ENCODE measurements around the gene TRAF4. TPM values are rescaled to one million over a fixed set of nuclear protein-coding genes. Genes with fewer than 3 reads are reported as not detected.
"Not testable (repeated sequence)": the region's sequence is repeated elsewhere in the genome, so short reads cannot be mapped to it uniquely, and the experiment has no call there.

The TRAF4 gene
- total RNA-seq, 1 experiment from 2014 or later: 104 TPM

DNA sequence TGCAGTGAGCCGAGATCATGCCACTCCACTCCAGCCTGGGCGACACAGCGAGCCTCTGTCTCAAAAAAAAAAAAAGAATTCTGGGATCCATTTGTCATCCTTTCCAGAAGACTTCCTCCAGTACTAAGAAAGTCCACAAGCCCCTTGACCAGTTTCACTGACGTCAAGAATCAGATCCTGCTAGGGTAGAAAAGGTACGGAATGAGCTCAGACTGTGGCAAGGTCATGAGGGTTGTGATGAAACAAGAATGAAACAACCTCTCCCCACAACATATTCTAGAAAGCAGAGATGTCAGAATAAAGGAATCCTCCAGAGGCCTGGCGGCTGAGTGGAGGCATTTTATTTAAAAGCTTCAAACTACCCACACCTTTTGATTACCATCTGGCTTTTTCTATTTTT, 29.9 kb downstream of the TRAF4 start:
- no peaks in the 10 kb centered on the region for H3K9me2 ChIP-seq (replicated peaks; ENCODE audit: low read length)
- no peak overlapping the region for H3K4me3 ChIP-seq (ENCODE audit: low read length)
- H3K79me2 ChIP-seq (ENCODE audit: low read length): no peaks in the 10 kb centered on the region
- TF ChIP-seq EZH2phosphoT487 (IDR thresholded peaks at IDR 0.05; ENCODE audit: borderline replicate concordance, low read length): no peak
- TF ChIP-seq EZH2 (IDR thresholded peaks at IDR 0.05; ENCODE audit: low read length, unreplicated experiment): no peak
- TF ChIP-seq, protein P1, sequence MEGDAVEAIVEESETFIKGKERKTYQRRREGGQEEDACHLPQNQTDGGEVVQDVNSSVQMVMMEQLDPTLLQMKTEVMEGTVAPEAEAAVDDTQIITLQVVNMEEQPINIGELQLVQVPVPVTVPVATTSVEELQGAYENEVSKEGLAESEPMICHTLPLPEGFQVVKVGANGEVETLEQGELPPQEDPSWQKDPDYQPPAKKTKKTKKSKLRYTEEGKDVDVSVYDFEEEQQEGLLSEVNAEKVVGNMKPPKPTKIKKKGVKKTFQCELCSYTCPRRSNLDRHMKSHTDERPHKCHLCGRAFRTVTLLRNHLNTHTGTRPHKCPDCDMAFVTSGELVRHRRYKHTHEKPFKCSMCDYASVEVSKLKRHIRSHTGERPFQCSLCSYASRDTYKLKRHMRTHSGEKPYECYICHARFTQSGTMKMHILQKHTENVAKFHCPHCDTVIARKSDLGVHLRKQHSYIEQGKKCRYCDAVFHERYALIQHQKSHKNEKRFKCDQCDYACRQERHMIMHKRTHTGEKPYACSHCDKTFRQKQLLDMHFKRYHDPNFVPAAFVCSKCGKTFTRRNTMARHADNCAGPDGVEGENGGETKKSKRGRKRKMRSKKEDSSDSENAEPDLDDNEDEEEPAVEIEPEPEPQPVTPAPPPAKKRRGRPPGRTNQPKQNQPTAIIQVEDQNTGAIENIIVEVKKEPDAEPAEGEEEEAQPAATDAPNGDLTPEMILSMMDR (conservative IDR thresholded peaks at IDR 0.05; ENCODE audit: low read depth, low read length): no peak
- ATAC-seq: no peak
- intact Hi-C loops (cut with micrococcal nuclease): no loop called here
- no peaks in the 10 kb centered on the region for H3F3A ChIP-seq (ENCODE audit: low read length, unreplicated experiment)
- no peaks in the 10 kb centered on the region for H3K4me1 ChIP-seq (ENCODE audit: insufficient read depth, low read length)
- no peak overlapping the region for H2AFZ ChIP-seq (ENCODE audit: low read length)
- POLR2A ChIA-PET (ENCODE audit: unreplicated experiment): no interaction called here
- H3K36me3 ChIP-seq (ENCODE audit: low read depth, low read length): no peaks in the 10 kb centered on the region
- no peak for DNase-seq
- H3K27ac ChIP-seq (ENCODE audit: low read length): no peak overlapping the region
- no TSS peak for BruUV-seq (replicated peaks)
- no peaks in the 10 kb centered on the region for H4K20me1 ChIP-seq (ENCODE audit: low read length)
- CTCF ChIA-PET: no interaction called here
- H3K9me3 ChIP-seq (ENCODE audit: low read length): no peaks in the 10 kb centered on the region
- H3K27me3 ChIP-seq (ENCODE audit: low read length): no peaks in the 10 kb centered on the region
- no peak overlapping the region for H3K4me2 ChIP-seq (ENCODE audit: low read length)
- no peak overlapping the region for H3K9ac ChIP-seq (ENCODE audit: low read length)

DNA sequence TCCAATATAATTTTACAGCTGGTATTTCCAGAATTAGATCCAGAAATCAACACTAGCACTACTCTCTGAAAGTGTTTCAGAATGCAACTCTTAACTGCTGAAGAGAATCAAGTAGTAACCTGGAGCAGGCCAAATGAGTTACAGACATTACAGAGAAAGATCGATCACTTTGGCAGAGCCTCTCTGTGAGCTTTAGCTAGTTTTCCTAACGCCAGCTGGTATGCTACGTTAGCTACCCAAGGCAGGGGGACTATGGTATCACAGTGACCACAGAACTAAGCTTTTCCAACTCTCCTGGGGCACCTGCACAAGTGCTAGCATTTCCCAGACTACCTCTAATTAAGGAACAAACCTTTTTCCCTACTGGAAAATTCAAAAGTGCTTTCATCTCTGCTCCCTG, 30.4 kb downstream of the TRAF4 start:
- Histone ChIP-seq H3K9me2 (replicated peaks; ENCODE audit: low read length) (no peaks in the 10 kb centered on the region), H2AFZ (ENCODE audit: low read length) (no peak overlapping the region), H3K9ac (ENCODE audit: low read length) (no peak overlapping the region), H3K79me2 (ENCODE audit: low read length) (peaks cover 4% of the 10 kb centered on the region; the same call in 1 of the 2 replicates), H3K9me3 (ENCODE audit: low read length) (no peaks in the 10 kb centered on the region), H3K27ac (ENCODE audit: low read length) (no peak overlapping the region), H3K4me1 (ENCODE audit: insufficient read depth, low read length) (no peaks in the 10 kb centered on the region), H3F3A (ENCODE audit: low read length, unreplicated experiment) (no peaks in the 10 kb centered on the region), H3K36me3 (ENCODE audit: low read depth, low read length) (no peaks in the 10 kb centered on the region), H3K4me3 (ENCODE audit: low read length) (no peak overlapping the region), H3K27me3 (ENCODE audit: low read length) (no peaks in the 10 kb centered on the region), H3K4me2 (ENCODE audit: low read length) (no peak overlapping the region), H4K20me1 (ENCODE audit: low read length) (no peaks in the 10 kb centered on the region)
- DNase-seq (no peak), ATAC-seq (no peak)
- ChIA-PET CTCF (no interaction called here), POLR2A (ENCODE audit: unreplicated experiment) (no interaction called here)
- no TSS peak for BruUV-seq (replicated peaks)
- no peak for TF ChIP-seq EZH2phosphoT487 (IDR thresholded peaks at IDR 0.05; ENCODE audit: borderline replicate concordance, low read length)
- TF ChIP-seq, protein P1 (conservative IDR thresholded peaks at IDR 0.05; ENCODE audit: low read depth, low read length): no peak
- TF ChIP-seq EZH2 (IDR thresholded peaks at IDR 0.05; ENCODE audit: low read length, unreplicated experiment): no peak
- intact Hi-C loops (cut with micrococcal nuclease): no loop called here

DNA sequence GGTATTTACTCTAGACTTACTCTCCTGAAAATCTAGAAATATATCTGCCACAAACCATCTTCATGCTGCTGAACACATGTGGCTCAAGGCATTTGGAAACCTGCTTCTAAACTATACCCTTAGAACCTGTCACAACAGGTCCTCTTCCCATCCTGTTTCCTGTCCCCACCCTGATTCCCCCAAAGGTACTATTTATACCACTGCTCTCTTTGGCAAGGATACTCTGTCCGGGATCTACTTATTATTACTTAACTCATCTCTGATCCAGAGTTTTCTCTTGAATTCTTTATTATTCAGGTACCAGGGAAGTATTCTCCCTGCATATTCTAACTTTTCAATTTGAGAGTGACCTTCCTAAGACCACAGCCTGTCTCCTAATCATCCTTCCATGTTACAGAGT, 33.4 kb downstream of the TRAF4 start:
- Histone ChIP-seq H3K4me1 (ENCODE audit: insufficient read depth, low read length) (no peaks in the 10 kb centered on the region), H3K36me3 (ENCODE audit: low read depth, low read length) (no peaks in the 10 kb centered on the region), H2AFZ (ENCODE audit: low read length) (no peak overlapping the region), H3K4me3 (ENCODE audit: low read length) (no peak overlapping the region), H3K27me3 (ENCODE audit: low read length) (no peaks in the 10 kb centered on the region), H3K4me2 (ENCODE audit: low read length) (no peak overlapping the region), H3K9me3 (ENCODE audit: low read length) (no peaks in the 10 kb centered on the region), H3K9me2 (replicated peaks; ENCODE audit: low read length) (no peaks in the 10 kb centered on the region), H3K27ac (ENCODE audit: low read length) (no peak overlapping the region), H4K20me1 (ENCODE audit: low read length) (no peaks in the 10 kb centered on the region), H3K79me2 (ENCODE audit: low read length) (peaks cover 9% of the 10 kb centered on the region; the same call in 1 of the 2 replicates), H3K9ac (ENCODE audit: low read length) (no peak overlapping the region), H3F3A (ENCODE audit: low read length, unreplicated experiment) (no peaks in the 10 kb centered on the region)
- ChIA-PET POLR2A (ENCODE audit: unreplicated experiment) (no interaction called here), CTCF (interaction anchor here (0.6 kb wide), 1 partner anchor 37 kb away, joined by 5 read pairs; no protein-coding TSS in a partner anchor)
- no TSS peak for BruUV-seq (replicated peaks)
- ATAC-seq (no peak), DNase-seq (no peak)
- TF ChIP-seq EZH2 (IDR thresholded peaks at IDR 0.05; ENCODE audit: low read length, unreplicated experiment) (no peak), EZH2phosphoT487 (IDR thresholded peaks at IDR 0.05; ENCODE audit: borderline replicate concordance, low read length) (no peak)
- TF ChIP-seq, protein P1 (conservative IDR thresholded peaks at IDR 0.05; ENCODE audit: low read depth, low read length): no peak
- intact Hi-C loops (cut with micrococcal nuclease): no loop called here

DNA sequence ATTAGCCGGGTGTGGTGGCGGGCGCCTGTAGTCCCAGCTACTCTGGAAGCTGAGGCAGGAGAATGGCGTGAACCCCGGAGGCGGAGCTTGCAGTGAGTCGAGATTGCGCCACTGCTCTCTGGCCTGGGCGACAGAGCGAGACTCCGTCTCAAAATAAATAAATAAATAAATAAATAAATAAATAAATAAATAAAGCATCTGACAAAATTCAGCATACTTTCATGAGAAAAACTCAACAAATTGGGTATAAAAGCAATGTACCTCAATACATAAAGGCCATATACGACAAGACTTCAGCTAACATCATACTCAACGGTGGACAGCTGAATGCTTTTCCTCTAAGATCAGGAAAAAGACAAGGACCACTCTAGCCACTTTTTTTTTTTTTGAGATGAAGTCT, 35.8 kb downstream of the TRAF4 start:
- intact Hi-C loops (cut with micrococcal nuclease); CTCF ChIA-PET; H3K36me3 ChIP-seq (ENCODE audit: low read depth, low read length); H3F3A ChIP-seq (ENCODE audit: low read length, unreplicated experiment); H3K4me3 ChIP-seq (ENCODE audit: low read length); H4K20me1 ChIP-seq (ENCODE audit: low read length); H2AFZ ChIP-seq (ENCODE audit: low read length); H3K9me2 ChIP-seq (replicated peaks; ENCODE audit: low read length); H3K4me2 ChIP-seq (ENCODE audit: low read length); ATAC-seq; H3K9me3 ChIP-seq (ENCODE audit: low read length); H3K27ac ChIP-seq (ENCODE audit: low read length); H3K9ac ChIP-seq (ENCODE audit: low read length); POLR2A ChIA-PET (ENCODE audit: unreplicated experiment); H3K4me1 ChIP-seq (ENCODE audit: insufficient read depth, low read length); H3K79me2 ChIP-seq (ENCODE audit: low read length); DNase-seq; BruUV-seq (replicated peaks); H3K27me3 ChIP-seq (ENCODE audit: low read length): not testable (repeated sequence)

Measured in PC-3 (cell line).